Measurements from ENCODE around the gene STOX2. TPM values are rescaled to one million over a fixed set of nuclear protein-coding genes. Genes with fewer than 3 reads are reported as not detected.

The STOX2 gene
- total RNA-seq, 1 experiment from 2014 or later, result not detected

GRCh38 chr4:183897193-183897592 lies 7.9 kb upstream of the STOX2 start:
- no peak for DNase-seq (ENCODE audit: low spot score)

- DNase-seq (ENCODE audit: low spot score), result no peak
Observed at GRCh38 chr4:183898456-183898855, 6.7 kb upstream of the STOX2 start.

GRCh38 chr4:183903021-183903760 lies 1.9 kb upstream of the STOX2 start:
- no peak for DNase-seq (ENCODE audit: low spot score)

GRCh38 chr4:183905593-183906488 lies 734 bp downstream of the STOX2 start:
- DNase-seq (ENCODE audit: low spot score), result no peak

GRCh38 chr4:183906489-183906738 lies 1.3 kb downstream of the STOX2 start:
- no peak for DNase-seq (ENCODE audit: low spot score)

GRCh38 chr4:183906739-183907651 lies 1.9 kb downstream of the STOX2 start:
- no peak for DNase-seq (ENCODE audit: low spot score)

GRCh38 chr4:183907871-183908683 lies 3.0 kb downstream of the STOX2 start:
- DNase-seq (ENCODE audit: low spot score), result no peak

GRCh38 chr4:183909187-183909586 lies 4.1 kb downstream of the STOX2 start:
- no peak for DNase-seq (ENCODE audit: low spot score)

- DNase-seq (ENCODE audit: low spot score), result no peak
Observed at GRCh38 chr4:183909801-183910200, 4.7 kb downstream of the STOX2 start.

- no peak for DNase-seq (ENCODE audit: low spot score)
Observed at GRCh38 chr4:183912585-183912984, 7.5 kb downstream of the STOX2 start.

GRCh38 chr4:183915976-183916375 lies 10.9 kb downstream of the STOX2 start:
- no peak for DNase-seq (ENCODE audit: low spot score)

- no peak for DNase-seq (ENCODE audit: low spot score)
Observed at GRCh38 chr4:183918696-183919095, 13.6 kb downstream of the STOX2 start.

- no peak for DNase-seq (ENCODE audit: low spot score)
Observed at GRCh38 chr4:183919141-183919540, 14.0 kb downstream of the STOX2 start.

GRCh38 chr4:183920512-183920911 lies 15.4 kb downstream of the STOX2 start:
- no peak for DNase-seq (ENCODE audit: low spot score)

- no peak for DNase-seq (ENCODE audit: low spot score)
Observed at GRCh38 chr4:183921335-183921734, 16.2 kb downstream of the STOX2 start.

- no peak for DNase-seq (ENCODE audit: low spot score)
Observed at GRCh38 chr4:183924362-183925044, 19.4 kb downstream of the STOX2 start.

- DNase-seq (ENCODE audit: low spot score), result no peak
Observed at GRCh38 chr4:183926950-183927349, 21.8 kb downstream of the STOX2 start.

GRCh38 chr4:183932576-183932975 lies 27.5 kb downstream of the STOX2 start:
- DNase-seq (ENCODE audit: low spot score), result no peak

- DNase-seq (ENCODE audit: low spot score), result no peak
Observed at GRCh38 chr4:183934761-183935160, 29.7 kb downstream of the STOX2 start.

- no peak for DNase-seq (ENCODE audit: low spot score)
Observed at GRCh38 chr4:183935355-183936005, 30.4 kb downstream of the STOX2 start.

Data from HT-29 (cell line).